HG03039 (cell line): ENCODE measurements around the gene MAP2K1.
"Not testable (repeated sequence)": the region's sequence is repeated elsewhere in the genome, so short reads cannot be mapped to it uniquely, and the experiment has no call there.

Experiments
- ATAC-seq: cut with Tn5 transposase; IDR thresholded peaks from one replicate; pipeline ENCODE4 v1.9.1; 2021; ENCODE audit warnings: mild to moderate bottlenecking, moderate library complexity; ENCODE audit not compliant: unreplicated experiment

The MAP2K1 gene

DNA sequence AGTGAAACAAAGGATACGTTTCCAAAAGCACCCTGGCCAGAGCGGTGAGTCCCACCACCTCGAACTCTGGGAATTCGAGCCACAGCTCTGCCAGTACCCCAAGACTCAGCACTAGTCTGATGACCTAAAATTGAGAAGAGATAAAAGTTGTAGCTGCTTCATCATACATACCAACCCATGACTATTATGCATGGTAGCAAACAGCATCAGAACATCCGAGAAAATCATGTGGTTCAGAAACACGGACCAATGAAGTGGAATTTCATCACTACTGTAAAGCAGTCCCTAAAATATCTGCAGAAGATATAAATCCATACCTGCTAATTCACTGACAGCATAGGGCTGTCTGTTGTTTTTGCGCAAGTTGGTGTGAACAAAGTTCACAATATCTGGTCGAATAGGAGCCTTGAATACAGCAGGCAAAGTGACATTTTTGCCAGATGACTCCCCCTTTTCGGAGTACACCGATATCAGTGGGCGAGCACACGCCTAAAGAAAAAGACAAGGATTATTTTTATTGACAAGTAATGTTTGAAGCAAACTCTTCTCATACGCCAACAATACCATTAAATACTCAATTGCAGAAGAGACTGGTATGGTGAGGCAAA, 116.4 kb downstream of the MAP2K1 start:
- not testable (repeated sequence) for ATAC-seq

DNA sequence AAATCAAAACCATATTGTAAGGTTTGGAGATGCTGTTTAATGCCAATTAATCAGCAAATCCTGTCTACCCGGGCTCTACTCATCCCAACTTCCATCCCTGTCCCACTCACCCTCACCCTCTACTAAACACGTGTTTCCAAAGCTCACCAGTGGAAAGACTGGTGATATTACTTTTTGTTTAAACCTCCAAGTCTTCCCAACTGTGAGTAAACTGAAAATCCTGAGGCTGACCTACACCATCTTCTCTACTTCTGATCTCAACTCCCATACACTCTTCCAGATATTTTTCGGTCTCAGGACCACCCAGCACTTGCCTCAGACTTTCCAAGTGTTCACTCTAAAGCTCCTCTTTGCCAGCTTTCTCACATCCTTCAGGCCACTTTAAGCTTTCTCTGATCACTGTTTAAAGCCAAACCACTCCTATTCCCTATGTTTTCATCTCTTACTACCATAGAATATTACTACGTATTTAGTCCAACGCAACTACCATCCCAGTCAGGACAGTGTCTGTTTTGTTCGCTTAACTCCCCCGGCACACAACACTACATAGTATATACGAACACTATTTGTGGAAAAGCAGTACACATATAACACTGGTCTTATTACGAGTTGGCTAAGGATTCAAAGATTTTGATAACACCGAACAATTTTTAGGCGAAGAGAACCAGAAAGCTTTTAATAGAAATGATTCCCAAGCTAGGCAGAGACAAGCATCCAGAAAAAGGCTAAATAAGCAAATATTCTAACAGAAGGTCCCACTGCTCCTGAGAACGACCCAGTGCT, 117.3 kb downstream of the MAP2K1 start:
- no peak for ATAC-seq

DNA sequence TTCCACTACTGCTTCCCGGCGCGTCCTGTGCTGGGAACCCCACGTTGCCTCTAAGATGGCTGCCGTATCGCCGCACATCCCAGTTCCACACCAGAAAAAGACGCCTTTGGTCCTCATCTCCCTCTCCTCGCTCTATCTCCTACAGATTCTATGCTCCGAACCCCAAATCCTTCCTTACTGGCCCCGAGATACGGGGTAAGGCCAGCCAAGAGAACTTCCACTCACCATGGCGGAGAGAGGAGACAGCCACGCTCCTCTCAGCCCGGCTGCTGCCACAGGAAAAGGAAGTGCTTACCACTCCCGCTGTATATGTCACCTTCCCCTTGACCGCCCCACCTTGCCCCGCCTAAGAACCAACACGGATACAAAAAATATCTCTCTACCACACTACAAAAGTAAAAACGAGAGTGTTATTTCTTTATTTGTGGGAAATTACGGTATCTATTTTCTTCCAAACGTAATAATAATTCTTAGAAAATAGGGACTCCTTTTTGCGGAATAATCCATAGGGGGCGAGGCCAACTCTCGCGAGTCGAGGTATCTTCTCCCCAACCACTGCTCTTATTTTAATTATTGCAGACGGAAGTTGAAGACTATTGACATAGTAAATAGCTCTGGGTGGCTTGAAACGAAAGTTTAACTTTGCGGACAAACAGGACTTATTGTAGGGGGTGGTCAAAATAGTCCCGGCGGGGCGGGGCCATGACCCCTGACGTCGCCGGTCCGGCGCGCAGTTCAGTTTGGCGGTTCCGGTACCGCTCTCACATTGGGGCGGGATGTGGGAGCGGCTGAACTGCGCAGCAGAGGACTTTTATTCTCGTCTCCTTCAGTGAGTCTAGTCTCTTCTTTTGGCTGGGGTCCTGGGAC, 118.1 kb downstream of the MAP2K1 start, which contains the start of the genes RPL4 and ZWILCH:
Gene RPL4, minus strand, starts transcription at position 293 of the 867 bp plus-strand sequence. Its CDS starts 65 bp downstream, at position 228.
Gene ZWILCH, plus strand, starts transcription at position 764 of the 867 bp plus-strand sequence. Its CDS starts 13 bp downstream, at position 777.
- ATAC-seq: peak; percentile 67

DNA sequence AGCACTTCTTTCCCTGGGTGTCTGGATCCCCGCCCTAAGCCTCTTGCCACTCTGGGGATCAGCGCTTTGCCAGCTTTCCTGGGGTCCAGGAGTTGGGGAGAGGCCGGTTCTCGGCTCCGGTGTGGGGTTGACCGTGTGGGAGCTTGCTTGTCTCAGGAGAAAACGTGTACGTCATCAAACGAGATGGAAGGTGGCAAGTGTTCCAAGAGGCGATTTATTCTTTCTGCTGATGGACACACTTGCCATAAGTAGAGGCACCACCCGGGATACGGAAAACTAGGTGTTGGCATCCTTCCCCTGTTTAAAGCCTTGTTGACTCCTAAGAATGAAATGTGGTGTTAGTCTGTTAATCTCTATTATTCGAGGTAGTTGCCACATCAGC, 118.7 kb downstream of the MAP2K1 start:
- ATAC-seq: peak; percentile 15

DNA sequence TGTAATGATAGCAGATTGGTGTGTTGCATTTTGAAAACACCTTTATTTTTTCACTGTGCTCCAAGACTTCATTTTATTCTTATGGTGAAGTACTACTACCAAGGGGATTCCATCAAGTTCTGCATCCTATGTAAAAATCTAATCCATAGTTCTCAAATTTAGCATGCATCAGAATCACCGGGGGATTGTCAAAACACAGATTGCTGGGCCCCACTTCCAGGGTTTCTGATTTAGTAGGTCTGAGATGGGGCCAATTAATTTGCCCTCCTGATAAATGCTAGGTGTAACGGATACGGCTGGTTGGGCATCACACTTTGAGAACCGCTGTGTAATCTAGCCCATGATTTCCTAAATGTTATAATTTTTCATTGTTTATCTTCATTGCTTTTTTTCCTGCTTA, 119.1 kb downstream of the MAP2K1 start:
- ATAC-seq: no peak

DNA sequence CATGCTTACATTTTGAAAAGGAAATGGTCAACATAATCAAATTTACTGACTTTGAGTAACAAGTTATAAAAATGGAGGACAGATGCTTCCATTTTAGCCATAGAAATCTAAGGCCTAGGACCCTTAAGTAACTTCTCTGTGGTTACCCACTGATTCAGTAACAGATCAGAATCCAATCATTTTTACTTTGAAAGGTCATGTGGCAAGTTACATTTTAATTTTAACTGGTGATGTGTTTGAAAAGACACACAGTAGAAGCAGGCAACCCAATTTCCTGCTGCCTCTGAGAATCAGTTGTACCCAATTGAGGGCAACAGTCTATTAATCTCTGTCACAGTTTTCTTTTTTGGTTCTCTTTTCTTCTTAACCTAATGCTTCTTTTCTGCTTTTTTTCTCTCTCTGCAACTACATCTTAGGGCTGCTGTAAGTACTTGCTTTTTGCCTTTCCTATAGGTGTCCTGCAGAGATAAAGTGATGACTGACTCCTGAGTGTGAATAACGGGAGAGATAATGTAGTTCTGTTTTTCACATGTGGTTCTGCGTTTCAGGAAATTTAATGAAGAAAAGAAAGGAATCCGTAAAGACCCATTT, 121.7 kb downstream of the MAP2K1 start:
- ATAC-seq: no peak

DNA sequence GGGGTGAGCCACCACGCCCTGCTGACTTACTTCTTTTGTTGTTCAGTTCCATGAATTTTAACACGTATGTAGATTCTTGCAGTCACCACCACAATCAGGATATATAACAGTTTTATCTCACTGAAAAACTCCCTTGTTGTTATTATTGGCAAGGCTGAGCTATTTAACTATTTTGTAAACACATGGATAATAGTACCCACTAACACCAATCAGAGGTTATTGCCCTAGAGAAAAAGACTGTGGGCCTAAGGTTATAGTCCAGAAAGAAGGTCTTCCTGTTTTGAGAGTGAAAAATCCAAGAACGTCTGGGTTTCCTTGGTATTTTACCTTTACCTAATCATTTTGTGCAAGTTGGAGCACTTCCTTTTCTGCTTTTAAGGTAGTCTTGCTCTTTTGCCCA, 127.9 kb downstream of the MAP2K1 start:
- ATAC-seq: no peak

DNA sequence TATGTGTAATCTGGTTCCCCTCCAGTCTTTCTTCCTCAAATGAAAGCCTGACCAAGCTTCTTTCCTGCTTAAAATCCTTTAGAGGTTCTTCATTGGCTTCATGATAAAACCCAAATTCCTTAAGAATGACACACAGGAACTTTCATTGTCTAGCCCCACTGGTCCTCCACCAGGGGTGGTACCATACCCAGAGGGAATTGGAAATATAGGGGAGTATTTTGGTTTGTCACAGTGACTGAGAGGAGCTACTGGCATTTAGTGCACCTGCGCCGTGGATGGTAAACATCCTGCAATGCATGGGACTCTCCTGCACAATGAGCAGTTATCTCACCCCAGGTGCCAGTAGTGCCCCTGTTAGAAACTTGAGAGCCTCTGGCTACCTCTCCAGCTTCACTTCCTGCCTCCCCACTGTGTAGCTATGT, 129.2 kb downstream of the MAP2K1 start:
- ATAC-seq: no peak

DNA sequence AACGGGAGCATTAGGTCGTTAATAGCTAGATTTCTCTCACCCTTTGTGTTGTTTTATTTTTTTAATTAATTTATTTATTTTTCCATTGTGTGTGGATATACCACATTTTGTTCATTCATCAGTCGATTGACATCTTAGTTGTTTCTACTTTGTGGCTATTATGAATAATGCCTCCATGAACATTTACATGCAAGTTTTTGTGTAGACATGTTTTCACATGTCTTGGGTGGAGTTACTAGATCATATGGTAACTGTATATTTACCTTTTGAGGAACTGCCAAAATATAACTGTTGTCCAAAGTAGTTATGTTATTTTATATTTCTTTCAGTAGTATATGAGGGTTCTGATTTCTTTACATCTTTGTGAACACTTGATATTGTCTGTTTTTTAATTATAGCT, 137.2 kb downstream of the MAP2K1 start:
- no peak for ATAC-seq

DNA sequence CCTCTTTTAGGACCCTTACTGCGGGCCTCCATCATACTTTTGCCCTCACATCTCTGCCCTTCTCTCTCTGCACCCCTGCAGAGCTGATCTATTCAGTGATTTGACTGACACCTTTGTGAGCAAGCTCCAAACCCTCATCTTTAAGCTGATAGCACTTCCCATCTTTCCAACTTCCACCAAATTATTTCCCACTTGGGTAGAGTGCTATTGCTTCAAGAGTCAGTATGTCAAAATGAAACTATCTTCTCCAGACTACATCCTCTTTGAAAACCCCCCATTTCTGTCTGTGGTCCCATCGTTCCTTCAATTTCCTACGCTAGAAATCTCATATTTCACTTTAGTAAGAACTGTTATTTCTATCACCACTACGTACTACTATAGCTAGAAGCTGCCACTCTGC, 138.1 kb downstream of the MAP2K1 start:
- ATAC-seq: no peak

DNA sequence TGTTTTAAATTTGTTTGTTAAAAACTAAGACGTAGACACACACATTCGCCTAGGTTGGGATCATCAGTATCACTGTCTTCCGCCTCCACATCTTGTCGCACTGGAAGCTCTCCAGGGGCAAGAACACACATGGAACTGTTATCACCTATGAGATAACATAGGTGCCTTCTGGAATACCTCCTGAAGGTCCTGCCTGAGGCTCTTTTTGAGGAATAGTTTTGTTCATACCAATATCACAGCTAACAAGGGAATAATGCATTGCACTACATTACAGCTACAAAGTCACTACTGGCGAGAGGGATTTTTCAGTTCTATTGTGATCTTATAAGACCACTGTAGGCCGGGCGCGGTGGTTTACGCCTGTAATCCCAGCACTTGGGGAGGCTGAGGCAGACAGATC, 148.3 kb downstream of the MAP2K1 start:
- ATAC-seq: no peak
